ENCODE measurements around the gene CDNF.
A peak's percentile ranks its signal among the peaks of the same experiment; 100 is the strongest.
"Not testable (repeated sequence)": the region's sequence is repeated elsewhere in the genome, so short reads cannot be mapped to it uniquely, and the experiment has no call there.

The CDNF gene

DNA sequence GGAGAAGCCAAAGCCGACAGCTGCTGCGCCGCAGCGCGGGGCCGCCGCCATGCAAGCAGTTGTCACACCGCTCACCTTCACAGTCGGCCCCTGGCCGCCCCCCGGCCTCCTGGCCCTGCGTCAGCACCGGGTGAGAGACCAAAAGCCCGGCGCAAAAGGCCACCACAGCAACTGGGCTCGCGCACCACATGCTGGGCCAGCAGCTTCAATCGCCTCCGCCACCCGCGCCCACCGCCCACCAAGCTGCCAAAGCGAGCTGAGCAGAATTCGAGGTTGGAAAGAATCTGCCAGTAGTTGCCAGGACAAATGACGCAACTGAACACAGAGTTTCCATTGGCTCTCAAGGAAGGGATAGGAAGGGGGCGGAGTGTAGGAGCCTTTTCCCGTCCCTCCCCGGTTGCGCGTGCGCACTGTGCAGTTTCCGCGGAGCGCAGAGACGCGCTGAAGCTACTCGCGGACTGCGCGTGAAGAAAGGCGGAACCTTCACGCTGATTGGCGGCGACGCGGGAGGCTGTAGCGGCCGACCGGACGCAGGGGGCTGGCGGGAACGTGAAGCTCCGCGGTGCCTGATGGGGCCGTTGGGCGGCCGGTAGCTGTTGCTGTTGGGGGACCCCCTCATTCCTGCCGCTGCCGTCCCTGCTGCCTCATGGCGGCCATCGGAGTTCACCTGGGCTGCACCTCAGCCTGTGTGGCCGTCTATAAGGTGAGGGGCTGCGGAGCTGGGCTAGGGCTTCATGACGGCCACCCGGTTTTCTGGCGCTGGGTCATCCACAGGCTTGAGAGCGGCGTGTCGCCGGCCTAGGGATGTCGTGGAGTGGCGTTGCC is at the start of gene CDNF, which contains the start of the genes HSPA14 and MSANTD7:
TSS of gene CDNF (minus strand) at position 281 of the 825 bp plus-strand sequence. CDS start at position 190, 91 bp downstream.
TSS of gene HSPA14 (plus strand) at position 550 of the 825 bp plus-strand sequence. CDS start at position 647, 97 bp downstream.
TSS of gene MSANTD7 (plus strand) at position 550 of the 825 bp plus-strand sequence. CDS start 3,979 bp downstream, outside the sequence.
- DNase-seq (ENCODE audit: low read depth), result peak; percentile 99

DNA sequence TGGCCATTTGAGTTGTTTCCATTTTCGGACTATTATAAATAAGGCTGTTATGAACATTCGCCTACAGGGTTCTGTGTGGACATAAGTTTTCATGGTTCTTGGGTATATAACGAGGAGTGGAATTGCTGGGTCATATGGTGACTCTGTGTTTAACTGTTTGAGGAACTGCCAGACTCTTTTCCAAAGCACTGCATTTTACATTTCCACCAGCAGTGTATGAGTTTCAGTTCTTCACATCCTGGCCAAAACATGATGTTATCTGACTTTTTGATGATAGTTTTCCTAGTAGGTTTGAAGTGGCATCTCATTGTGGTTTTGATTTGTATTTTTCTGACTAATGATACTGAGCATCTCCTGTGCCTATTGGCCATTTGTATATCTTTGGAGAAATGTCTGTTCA is 46.2 kb upstream of the CDNF start:
- DNase-seq (ENCODE audit: low read depth), result no peak

DNA sequence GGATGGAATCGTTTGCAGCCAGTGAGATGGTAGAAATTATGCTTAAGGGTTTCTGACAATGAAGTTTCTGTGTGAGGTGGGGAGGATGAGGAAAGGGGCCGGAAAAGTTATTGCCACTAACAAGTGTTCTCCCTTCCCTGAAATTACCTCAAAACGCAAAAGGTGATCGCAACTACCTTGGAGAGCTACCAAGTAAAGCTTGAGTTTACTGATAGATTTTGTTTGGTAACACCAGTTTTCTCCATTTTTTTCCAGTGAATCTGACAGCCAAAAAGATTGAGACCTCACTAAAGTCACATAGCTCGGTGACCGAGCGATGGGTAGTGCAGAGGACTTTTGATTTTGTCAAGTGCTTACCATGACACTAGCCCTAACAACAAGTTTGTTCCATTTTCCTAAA is 42.4 kb upstream of the CDNF start:
- DNase-seq (ENCODE audit: low read depth), result no peak

DNA sequence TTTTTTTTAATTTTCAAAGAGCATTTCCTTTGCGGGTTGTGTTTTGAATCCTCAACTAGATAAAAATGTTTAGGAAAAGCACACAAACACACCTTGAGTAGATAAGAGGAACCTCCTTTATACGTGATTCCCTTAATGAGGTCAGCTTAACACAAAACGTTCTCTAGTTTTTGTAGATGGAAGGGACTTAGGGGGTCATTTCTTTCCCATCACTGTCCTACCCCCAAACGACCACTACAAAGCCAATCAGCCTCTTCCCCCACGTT is 42.0 kb upstream of the CDNF start:
- DNase-seq (ENCODE audit: low read depth), result no peak

DNA sequence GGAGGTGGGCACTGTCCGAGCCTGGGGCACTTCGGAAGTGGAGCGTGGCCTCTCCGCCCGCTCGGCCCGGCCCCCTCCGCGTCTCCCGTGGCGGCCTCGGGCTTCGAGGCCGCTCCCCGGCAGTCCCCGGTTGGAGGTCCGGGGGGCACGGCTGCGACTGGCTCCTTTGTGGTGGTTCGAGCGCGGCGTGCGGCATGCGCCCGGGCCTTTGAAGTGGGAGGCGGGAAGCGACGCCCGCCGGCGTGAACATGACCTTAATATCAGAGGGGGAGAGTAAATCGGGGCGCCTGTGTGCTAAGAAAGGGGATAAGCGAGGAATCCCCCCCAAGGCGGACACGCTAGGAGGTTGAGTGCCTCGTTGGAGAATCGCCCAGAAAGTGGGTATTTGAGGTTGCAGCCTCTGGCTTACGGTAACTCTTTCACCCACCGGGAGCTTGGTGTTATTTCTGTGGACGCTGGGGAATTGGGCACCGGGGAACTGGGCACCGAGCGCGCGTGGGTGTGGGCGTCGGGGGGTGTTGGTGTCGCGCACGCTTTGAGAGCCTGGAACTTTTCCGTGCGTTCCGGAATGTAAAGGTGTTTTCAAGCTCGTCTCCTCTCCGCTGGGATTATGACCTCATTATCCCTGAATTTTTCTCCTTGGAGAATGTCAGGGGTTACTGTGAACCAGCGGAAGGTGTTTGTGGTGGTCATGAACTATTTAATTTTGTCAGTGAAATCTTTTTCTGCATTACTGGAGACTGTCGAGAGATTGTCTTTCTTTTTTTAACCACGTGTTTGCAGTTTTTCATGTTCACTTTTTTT is 41.5 kb upstream of the CDNF start:
- DNase-seq (ENCODE audit: low read depth), result peak; percentile 12

DNA sequence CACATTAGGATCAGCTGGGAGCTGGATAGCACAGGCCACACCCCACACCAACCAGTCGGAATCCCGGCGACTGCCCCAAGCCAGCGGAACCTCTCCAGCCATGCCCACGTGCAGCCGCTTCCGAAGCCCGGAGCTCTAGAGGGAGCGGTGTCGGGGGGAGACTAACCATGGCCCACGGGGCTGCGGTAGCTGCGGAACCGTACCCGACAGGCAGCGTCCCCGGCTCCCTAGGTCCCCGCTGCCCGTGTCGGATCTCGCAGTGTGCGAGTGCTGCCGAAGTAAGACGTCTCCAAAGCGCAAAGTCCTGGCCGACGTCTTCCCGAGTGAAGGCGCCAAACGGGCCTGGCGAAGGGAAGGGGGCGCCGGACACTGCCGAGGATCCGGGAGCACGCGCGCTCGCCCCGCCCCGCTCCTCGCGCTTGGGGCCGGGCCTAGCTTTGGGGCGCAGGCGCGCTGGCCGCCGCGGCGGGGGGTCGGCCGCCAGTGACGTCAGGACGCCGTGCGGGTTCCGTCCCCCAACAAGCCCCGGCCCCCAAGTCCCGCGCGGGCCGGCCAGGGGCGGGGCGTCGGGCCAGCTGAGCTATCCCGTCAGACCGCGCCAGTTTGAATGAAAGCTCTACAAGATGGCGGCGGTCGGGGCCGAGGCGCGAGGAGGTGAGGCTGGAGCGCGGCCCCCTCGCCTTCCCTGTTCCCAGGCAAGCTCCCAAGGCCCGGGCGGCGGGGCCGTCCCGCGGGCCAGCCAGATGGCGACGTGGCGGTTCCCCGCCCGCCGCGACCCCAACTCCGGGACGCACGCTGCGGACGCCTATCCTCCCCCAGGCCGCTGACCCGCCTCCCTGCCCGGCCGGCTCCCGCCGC is 40.7 kb upstream of the CDNF start, which contains the start of gene SUV39H2:
TSS of gene SUV39H2 (plus strand) at position 601 of the 858 bp plus-strand sequence. CDS start at position 624, 23 bp downstream.
- peak; percentile 83 for DNase-seq (ENCODE audit: low read depth)

DNA sequence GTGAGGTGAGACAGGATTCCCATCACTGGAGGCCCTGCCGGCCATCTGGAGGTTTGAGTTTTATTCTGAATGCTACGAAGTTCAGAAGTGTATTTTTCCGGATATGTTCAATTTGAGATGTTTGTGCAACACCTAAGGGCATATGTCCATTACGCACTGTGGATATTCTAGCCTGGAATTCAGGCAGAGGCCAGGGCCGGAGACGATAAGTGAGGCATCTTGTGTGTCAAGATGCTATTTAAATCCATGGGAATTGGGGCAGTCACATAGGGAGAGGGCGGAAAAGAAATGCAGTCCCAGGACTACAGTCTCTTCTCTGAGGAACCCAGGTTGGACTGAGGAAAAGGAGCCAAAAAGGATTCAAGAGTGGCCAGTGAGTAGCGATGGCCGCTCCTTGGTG is 38.9 kb upstream of the CDNF start:
- no peak for DNase-seq (ENCODE audit: low read depth)

DNA sequence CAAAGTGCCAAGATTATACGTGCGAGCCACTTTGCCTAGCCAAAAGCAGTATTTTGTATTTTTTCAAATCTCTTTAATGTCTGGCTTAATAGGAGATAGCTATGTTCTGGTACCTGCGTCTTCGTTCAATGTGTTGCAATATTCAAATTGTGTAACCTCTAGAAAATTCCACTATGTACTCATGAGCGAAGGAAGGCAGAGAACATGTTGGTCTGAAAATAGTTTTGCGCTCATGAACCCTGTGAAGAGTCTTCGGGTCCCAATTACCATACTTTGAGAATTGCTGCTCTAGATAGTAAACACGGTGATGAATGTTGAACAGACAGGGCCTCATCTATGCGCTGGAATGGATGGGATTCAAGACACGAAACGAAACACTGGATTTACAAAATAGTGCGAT is 38.1 kb upstream of the CDNF start:
- DNase-seq (ENCODE audit: low read depth), result no peak

DNA sequence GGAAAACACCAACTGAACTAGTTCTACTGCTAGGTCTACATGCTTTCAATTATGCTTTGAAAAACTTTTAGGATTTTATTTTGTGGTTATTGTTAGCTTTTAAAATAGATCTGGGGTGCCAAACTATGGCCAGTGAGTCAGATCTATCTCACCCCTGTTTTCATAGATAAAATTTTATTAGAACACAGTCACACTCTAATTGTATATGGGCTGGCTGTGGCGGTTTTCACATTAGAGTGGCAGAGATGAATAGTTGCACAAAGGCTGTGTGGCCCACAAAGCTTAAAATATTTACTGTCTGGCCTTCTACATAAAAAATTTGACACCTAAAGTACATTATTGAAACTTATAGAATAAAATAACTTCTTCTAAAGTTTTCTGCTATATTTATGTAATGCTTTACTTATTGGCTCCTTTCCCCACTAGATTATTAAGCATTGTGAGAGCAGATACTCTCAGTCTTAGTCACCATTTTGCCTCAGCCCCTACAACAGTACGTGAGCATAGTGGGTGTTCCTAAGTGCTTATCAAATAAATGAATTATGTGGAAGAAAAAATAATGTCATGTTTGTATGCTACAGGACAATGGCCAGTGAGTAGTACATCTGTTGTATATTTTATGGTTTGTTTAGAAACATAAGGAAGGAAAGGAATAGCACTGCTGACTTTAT is 35.4 kb upstream of the CDNF start:
- DNase-seq (ENCODE audit: low read depth), result no peak

DNA sequence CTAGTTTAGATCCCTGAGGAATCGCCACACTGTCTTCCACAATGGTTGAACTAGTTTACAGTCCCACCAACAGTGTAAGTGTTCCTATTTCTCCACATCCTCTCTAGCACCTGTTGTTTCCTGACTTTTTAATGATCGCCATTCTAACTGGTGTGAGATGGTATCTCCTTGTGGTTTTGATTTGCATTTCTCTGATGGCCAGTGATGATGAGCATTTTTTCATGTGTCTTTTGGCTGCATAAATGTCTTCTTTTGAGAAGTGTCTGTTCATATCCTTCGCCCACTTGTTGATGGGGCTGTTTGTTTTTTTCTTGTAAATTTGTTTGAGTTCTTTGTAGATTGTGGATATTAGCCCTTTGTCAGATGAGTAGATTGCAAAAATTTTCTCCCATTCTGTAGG is 27.0 kb upstream of the CDNF start:
- DNase-seq (ENCODE audit: low read depth), result not testable (repeated sequence)

DNA sequence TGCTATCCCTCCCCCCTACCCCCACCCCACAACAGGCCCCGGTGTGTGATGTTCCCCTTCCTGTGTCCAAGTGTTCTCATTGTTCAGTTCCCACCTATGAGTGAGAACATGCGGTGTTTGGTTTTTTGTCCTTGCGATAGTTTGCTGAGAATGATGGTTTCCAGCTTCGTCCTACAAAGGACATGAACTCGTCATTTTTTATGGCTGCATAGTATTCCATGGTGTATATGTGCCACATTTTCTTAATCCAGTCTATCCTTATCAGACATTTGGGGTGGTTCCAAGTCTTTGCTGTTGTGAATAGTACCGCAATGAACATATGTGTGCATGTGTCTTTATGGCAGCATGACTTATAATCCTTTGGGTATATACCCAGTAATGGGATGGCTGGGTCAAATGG is 26.6 kb upstream of the CDNF start:
- not testable (repeated sequence) for DNase-seq (ENCODE audit: low read depth)

DNA sequence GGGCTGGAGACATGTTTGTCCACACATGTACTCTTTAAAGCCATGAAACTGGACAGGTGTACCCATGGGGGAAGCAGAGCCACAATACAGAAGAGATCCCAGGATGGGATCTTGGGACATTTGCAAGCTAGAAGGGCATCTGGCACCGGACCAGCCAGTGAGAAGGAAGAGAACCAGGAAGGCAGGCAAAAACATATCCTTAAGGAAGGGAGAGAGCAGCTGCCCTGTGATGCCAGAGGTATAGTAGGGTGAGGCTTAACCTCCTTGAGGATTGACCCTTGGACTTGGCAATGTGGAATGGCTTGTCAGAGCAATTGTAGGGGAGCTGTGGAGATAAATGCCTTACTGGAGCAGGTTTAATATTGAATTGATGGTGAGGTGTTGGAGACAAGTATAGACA is 23.0 kb upstream of the CDNF start:
- no peak for DNase-seq (ENCODE audit: low read depth)

DNA sequence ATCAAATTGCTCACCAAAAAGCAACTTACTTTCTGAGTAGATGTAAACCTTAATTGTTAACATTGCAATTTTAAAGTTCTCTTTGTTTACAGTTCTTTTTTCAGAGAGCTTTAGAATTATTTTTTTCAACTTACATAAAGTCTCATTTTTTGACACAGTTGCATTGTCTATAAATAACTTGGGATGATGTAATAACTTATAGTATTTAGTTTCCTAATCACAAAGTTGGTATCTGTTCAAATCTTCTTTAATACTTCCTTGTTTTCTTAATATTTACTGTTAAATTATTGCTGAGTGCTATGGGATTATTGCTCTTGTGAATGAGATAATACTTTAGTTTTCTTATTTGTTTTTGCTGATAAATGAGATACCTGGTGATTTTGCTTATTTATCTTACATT is 21.9 kb upstream of the CDNF start:
- no peak for DNase-seq (ENCODE audit: low read depth)

DNA sequence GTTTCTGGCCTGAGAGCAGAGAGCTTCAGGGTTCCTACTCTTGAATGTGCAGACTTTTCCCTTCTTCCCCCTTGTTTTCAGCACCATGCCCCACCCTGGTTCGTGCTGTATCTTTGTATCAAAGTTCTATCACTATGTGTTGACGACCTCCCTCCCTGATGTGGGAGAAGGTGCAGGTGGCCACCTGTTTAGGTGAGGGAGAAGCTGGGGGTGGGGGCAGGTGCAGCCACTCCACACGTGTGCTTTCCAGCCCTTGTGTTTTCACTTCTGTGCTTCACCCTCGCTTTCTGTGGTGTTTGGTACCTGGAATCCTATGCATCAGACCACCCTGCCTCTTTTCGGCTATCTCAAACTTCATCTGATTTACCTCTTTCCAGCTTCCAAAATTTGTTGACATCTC is 21.2 kb upstream of the CDNF start:
- no peak for DNase-seq (ENCODE audit: low read depth)

DNA sequence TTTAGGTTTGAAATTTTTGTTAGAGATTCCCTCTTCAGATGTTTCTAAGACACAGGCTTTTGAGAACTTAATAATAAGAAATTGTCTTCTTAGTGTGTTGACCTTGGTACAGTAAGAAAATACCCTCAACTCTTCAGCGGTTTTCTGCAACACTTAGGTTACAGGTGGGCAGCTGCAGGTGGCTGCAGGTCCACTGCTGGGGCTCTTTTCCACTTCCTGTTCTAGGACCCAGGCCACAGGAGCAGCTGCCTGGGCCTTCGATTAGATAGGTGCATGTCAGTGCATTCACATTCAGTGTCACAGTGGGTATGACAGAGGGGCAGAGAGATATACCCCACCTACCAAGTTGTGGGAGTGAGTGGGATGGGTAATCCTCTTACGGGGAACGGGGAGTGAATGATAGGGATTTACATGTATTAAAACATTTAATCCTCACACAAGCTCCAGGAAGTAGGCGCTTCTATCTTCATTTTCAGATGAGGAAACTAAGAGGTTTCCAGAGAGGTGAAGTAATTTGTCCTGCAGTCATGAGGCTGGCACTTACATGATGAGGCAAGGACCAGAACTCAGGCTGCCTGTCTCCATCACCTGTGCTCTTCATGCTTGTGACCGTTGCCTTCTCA is 20.6 kb upstream of the CDNF start:
- no peak for DNase-seq (ENCODE audit: low read depth)

DNA sequence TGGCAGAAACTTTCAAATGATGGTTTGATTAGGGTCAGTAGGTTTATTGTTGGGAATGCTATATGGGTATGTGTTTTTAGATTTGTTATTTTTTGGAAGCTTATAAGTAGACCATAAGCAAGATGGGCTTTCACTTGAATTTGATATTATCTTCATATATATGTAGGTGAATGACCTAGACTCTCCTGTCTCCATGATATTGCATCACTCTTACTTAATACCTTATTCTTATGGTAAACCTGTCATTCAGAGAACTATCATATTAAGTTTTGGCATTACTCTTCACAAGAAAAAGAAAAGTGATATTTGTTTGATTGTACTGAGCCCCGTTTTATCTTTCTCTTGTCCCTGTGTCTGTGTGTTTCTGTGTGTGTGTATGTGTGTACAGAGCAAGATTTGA is 17.6 kb upstream of the CDNF start:
- no peak for DNase-seq (ENCODE audit: low read depth)

DNA sequence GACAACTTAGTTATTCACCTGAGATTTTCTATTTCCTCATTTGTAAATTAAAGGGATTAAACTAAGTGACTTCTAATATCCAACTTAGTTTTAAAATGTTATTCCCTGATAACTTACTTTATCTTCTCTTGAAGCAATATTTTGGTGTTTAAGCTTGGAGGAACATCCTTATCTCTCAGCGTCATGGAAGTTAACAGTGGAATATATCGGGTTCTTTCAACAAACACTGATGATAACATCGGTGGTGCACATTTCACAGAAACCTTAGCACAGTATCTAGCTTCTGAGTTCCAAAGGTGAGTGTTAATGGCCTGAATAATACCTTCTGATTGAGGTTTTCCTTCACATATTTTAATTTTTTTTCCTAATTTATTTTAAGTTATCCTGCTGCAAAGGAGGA is 14.4 kb upstream of the CDNF start:
- DNase-seq (ENCODE audit: low read depth), result no peak

DNA sequence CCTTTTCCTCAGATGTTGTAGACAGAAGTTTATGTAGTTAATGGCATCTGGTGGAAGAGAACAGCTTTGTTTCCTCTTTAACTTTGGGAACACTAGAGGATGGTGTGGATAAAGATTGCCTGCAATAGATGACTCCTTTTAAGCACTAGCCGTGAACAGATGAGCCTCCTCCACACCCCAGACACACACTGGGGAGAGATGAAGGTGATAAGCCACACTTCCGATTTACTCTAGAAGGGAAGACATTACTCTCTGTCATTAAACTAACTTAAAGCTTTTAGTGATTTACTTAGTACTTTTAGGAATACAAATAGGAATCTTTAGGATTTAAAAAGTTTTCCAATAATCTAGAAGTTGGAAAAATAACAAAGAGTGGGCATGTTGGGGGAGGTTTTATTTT is 7.1 kb upstream of the CDNF start:
- no peak for DNase-seq (ENCODE audit: low read depth)

DNA sequence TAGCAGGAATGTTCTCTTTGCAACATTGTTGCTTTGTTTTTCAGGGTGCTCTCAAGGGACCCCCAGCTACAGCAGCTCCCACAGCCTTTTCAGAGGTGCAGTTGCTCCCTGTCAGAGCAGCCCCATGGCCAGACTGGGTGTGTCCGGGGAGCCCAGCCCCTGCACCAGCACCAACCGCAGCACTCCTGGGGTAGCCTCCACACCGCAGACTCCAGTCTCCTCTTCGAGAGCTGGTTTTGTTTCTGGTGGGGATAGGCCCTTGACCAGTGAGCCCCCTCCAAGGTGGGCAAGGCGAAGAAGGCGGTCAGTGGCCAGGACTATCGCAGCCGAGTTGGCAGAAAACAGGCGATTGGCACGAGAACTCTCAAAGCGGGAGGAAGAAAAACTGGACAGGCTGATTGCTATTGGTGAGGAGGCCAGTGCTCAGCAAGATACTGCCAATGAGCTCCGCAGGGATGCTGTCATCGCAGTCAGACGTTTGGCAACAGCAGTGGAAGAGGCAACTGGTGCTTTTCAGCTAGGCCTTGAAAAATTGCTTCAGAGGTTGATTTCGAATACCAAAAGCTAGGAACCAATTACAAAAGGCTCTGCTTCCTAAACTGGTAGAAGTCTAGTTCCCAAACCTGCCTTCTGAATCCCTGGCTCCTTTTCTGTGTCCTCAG is 5.6 kb upstream of the CDNF start:
- no peak for DNase-seq (ENCODE audit: low read depth)

DNA sequence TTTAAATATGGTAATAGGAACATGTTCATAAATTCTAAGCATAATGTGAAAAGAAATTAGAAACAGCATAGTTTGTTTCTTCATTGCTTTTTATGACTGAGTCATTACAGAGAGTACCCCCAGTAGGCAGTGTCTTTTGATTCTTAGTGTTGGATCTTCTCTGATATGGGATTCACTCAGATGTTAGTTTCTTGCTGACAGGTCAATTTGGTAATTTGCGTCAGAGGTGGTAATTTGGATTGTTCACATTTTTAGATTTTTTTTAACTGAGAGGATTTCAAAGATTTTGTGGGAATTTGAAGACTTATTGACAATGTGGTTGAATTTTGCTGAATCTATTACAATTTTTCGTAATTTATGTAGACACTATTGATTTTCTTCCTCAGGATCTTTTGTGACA is 2.3 kb upstream of the CDNF start:
- DNase-seq (ENCODE audit: low read depth), result no peak

DNA sequence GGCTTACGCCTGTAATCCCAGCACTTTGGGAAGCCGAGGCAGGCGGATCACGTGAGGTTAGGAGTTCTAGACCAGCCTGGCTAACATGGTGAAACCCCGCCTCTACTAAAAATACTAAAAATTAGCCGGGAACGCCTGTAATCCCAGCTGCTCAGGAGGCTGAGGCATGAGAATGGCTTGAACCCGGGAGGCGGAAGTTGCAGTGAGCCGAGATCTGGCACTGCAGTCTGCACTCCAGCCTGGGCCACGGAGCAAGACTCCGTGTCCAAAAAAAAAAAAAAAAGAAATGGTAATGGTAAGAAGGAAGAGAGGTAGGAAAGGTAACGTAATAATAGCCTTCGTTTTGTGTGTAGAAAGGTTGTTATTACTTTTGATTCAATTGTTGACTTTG is 1.5 kb upstream of the CDNF start:
- no peak for DNase-seq (ENCODE audit: low read depth)

Data from activated T-cell treated with anti-CD3 and anti-CD28 coated beads for 1 hour (primary cell).